ENCODE results near the gene TMEM213. TPM values are rescaled to one million over a fixed set of nuclear protein-coding genes. Genes with fewer than 3 reads are reported as not detected.

The TMEM213 gene
- total and polyA plus RNA-seq, 9 of the 15 experiments (the other 6 are each of a cell fraction or from before 2014, with no cell fraction given), result not detected

DNA sequence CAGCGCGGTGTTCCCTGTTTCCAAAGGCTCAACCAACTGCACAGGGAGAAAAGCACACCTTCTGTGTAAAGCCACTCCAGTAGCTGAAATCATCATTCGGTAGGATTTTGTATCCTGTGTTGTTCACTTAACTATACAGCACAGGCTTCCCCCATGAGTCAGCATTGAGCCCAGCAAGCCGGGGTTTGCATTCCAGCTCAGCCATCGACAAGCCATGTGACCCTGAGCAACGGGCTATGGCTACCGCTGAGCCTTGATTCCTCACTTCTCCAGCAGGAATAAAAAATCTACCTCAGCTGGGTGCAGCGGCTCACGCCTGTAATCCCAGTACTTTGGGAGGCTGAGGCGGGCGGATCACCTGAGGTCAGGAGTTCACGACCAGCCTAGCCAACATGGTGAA is 44.3 kb downstream of the TMEM213 start:
- WGBS (ENCODE audit: insufficient coverage, low coverage, missing lambda C conversion rate), result 14% methylated on average over 12 of the region's 12 CpGs
- no peak overlapping the region; the same call in 2 of the 3 replicates for H3K27ac ChIP-seq (ENCODE audit: extremely low read depth, low read depth, low read length)
- H3K4me3 ChIP-seq, result no peak overlapping the region
- peak; percentile 84 for ATAC-seq
- POLR2A ChIA-PET, result interaction anchor here (0.5 to 1.1 kb wide), 3 partner anchors 9 to 377 kb away, joined by 3 to 4 read pairs (median 3); no protein-coding TSS in a partner anchor
- no peak overlapping the region; a peak in 1 of 4 replicates for H3K9ac ChIP-seq (ENCODE audit: insufficient read depth in 1 of 2, low read depth in 2 of 2, low read length in 2 of 2)
- no peaks in the 10 kb centered on the region for H3K9me3 ChIP-seq (replicated peaks; ENCODE audit: control insufficient read depth, insufficient read depth, low read depth, low read length)
- no peaks in the 10 kb centered on the region for H3K9me1 ChIP-seq (ENCODE audit: control insufficient read depth, insufficient read depth, low read length)
- in situ Hi-C loops (cut with MboI), result no loop called here
- no peaks in the 10 kb centered on the region for H4K20me1 ChIP-seq (replicated peaks; ENCODE audit: control insufficient read depth, insufficient read depth, low read length)
- no TSS peak for BruUV-seq (replicated peaks)
- intact Hi-C loops (cut with micrococcal nuclease), result no loop called here
- peaks cover 31 to 40% of the 10 kb centered on the region in 2 experiments for H3K27me3 ChIP-seq (ENCODE audit: control insufficient read depth in 2 of 2, insufficient read depth in 2 of 2, low read length in 2 of 2)
- CTCF ChIA-PET (ENCODE audit: low intra/inter-chr PET ratio), result no interaction called here
- peak in 3 of 4 experiments; percentile 35 to 62 (median 51) for DNase-seq (ENCODE audit: extremely low read depth in 1 of 4, low spot score in 3 of 4)
- H3K4me2 ChIP-seq (ENCODE audit: insufficient read depth, low read length), result peak overlapping the region; percentile 30; the same call in 1 of the 2 replicates
- FAIRE-seq, result no peak
- H3K36me3 ChIP-seq (ENCODE audit: control insufficient read depth, insufficient read depth, low read length), result no peaks in the 10 kb centered on the region
- H3K4me1 ChIP-seq (replicated peaks in 1 of 2; ENCODE audit: control insufficient read depth in 2 of 2, insufficient read depth in 2 of 2, low read length in 2 of 2), result peaks cover 7 to 10% of the 10 kb centered on the region in 2 experiments; a peak in 4 of 5 replicates
- H2AFZ ChIP-seq (ENCODE audit: low read depth, low read length), result peak overlapping the region; percentile 71
- H3K79me2 ChIP-seq (ENCODE audit: control insufficient read depth, insufficient read depth, low read length), result no peaks in the 10 kb centered on the region
- TF ChIP-seq NFE2 (IDR thresholded peaks at IDR 0.05; ENCODE audit: low read depth), result peak; percentile 92
- TF ChIP-seq PHB (CRISPR knock-in tag; IDR thresholded peaks at IDR 0.05), result no peak
- TF ChIP-seq CHD4 (IDR thresholded peaks at IDR 0.05; ENCODE audit: insufficient read depth, insufficient replicate concordance, low read depth, low read length, poor library complexity, severe bottlenecking), result no peak
- TF ChIP-seq NBN (IDR thresholded peaks at IDR 0.05; ENCODE audit: low read depth), result no peak
- TF ChIP-seq ZC3H11A (IDR thresholded peaks at IDR 0.05; ENCODE audit: low read depth, low read length), result no peak
- no peak for TF ChIP-seq FUS (optimal IDR thresholded peaks at IDR 0.05; ENCODE audit: low read depth, low read length)
- TF ChIP-seq, protein P1, sequence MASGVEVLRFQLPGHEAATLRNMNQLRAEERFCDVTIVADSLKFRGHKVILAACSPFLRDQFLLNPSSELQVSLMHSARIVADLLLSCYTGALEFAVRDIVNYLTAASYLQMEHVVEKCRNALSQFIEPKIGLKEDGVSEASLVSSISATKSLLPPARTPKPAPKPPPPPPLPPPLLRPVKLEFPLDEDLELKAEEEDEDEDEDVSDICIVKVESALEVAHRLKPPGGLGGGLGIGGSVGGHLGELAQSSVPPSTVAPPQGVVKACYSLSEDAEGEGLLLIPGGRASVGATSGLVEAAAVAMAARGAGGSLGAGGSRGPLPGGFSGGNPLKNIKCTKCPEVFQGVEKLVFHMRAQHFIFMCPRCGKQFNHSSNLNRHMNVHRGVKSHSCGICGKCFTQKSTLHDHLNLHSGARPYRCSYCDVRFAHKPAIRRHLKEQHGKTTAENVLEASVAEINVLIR (CRISPR knock-in tag; IDR thresholded peaks at IDR 0.05), result no peak
- no peak for TF ChIP-seq ARNT (IDR thresholded peaks at IDR 0.05)
- TF ChIP-seq SAFB2 (IDR thresholded peaks at IDR 0.05; ENCODE audit: borderline replicate concordance, low read depth, low read length, severe bottlenecking), result no peak
- TF ChIP-seq, protein P2, sequence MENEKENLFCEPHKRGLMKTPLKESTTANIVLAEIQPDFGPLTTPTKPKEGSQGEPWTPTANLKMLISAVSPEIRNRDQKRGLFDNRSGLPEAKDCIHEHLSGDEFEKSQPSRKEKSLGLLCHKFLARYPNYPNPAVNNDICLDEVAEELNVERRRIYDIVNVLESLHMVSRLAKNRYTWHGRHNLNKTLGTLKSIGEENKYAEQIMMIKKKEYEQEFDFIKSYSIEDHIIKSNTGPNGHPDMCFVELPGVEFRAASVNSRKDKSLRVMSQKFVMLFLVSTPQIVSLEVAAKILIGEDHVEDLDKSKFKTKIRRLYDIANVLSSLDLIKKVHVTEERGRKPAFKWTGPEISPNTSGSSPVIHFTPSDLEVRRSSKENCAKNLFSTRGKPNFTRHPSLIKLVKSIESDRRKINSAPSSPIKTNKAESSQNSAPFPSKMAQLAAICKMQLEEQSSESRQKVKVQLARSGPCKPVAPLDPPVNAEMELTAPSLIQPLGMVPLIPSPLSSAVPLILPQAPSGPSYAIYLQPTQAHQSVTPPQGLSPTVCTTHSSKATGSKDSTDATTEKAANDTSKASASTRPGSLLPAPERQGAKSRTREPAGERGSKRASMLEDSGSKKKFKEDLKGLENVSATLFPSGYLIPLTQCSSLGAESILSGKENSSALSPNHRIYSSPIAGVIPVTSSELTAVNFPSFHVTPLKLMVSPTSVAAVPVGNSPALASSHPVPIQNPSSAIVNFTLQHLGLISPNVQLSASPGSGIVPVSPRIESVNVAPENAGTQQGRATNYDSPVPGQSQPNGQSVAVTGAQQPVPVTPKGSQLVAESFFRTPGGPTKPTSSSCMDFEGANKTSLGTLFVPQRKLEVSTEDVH (IDR thresholded peaks at IDR 0.05; ENCODE audit: low read depth, partially characterized antibody), result no peak
- TF ChIP-seq, protein P3, sequence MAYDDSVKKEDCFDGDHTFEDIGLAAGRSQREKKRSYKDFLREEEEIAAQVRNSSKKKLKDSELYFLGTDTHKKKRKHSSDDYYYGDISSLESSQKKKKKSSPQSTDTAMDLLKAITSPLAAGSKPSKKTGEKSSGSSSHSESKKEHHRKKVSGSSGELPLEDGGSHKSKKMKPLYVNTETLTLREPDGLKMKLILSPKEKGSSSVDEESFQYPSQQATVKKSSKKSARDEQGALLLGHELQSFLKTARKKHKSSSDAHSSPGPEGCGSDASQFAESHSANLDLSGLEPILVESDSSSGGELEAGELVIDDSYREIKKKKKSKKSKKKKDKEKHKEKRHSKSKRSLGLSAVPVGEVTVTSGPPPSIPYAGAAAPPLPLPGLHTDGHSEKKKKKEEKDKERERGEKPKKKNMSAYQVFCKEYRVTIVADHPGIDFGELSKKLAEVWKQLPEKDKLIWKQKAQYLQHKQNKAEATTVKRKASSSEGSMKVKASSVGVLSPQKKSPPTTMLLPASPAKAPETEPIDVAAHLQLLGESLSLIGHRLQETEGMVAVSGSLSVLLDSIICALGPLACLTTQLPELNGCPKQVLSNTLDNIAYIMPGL (CRISPR knock-in tag; IDR thresholded peaks at IDR 0.05), result no peak
- no peak for TF ChIP-seq MXI1 (IDR thresholded peaks at IDR 0.05; ENCODE audit: low read depth, low read length)
- TF ChIP-seq PHF20 (IDR thresholded peaks at IDR 0.05; ENCODE audit: partially characterized antibody), result no peak
- no peak for TF ChIP-seq NRF1 (conservative IDR thresholded peaks at IDR 0.05 in 1 of 2, IDR thresholded peaks at IDR 0.05 in 1 of 2)
- 0 out of 2 replicates have a peak, but pooled peaks have one; percentile 45 for TF ChIP-seq JUN (IDR thresholded peaks at IDR 0.05; ENCODE audit: borderline replicate concordance, low read depth, low read length)
- no peak for TF ChIP-seq JUN (CRISPR knock-in tag; IDR thresholded peaks at IDR 0.05; ENCODE audit: borderline replicate concordance)
- TF ChIP-seq TSC22D4 (tag; IDR thresholded peaks at IDR 0.05), result no peak
- TF ChIP-seq ILF3 (IDR thresholded peaks at IDR 0.05; ENCODE audit: borderline replicate concordance), result no peak
- no peak for TF ChIP-seq NR3C1 (CRISPR knock-in tag; IDR thresholded peaks at IDR 0.05)
